Measurements from ENCODE around the gene USP10. TPM values are rescaled to one million over a fixed set of nuclear protein-coding genes. Genes with fewer than 3 reads are reported as not detected.

Gene USP10
- total RNA-seq, 1 donor from 2014 or later, result 107 TPM

DNA sequence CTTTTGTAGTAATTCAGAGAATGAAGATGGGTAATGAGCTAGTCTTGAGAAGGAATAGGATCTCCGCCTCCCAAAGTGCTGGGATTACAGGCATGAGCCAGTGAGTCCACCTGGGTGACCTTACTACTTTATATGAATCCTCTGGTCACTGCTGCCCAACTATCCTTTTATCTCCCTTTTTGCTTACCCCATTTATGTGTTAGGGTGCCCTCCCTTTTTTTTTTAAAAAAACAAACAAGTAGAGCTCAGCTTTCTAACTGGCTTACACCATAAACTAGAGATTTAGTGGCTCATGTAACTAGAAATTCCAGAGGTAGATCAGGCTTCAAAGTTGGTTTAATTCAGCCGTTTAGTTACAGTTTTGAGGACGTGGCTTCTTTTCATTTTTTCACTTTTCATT, 15.6 kb downstream of the USP10 start:
- no peak for FAIRE-seq

DNA sequence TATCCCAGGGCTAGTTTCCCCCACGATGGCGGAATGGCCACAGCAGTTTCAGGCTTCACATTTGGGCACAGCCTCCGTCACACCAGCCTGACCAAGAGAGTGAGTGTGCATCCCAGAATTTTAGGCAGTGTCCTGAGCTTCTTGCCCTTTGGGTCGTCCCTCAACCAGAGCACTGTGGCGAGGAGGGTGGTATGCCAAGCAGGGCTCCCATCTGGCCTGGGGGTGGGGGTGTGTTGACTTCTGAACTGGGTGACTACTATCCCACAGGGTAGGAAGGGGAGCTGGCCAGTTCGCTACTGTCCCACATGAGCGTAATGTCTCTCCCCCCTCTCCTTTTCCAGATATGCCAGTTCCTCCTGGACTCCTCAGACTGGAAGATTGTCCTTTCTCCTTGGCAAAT, 16.1 kb downstream of the USP10 start:
- Mint-ChIP-seq H3K4me1 (ENCODE audit: low read depth, unreplicated experiment) (peaks cover 22% of the 10 kb centered on the region), H3K9me3 (ENCODE audit: unreplicated experiment) (no peaks in the 10 kb centered on the region), H3K27ac (ENCODE audit: unreplicated experiment) (no peak overlapping the region), H3K4me3 (ENCODE audit: unreplicated experiment) (no peak overlapping the region), H3K27me3 (ENCODE audit: low read depth, unreplicated experiment) (no peaks in the 10 kb centered on the region), H3K36me3 (ENCODE audit: low read depth, unreplicated experiment) (peaks cover 4% of the 10 kb centered on the region)
- Histone ChIP-seq H3K79me2 (ENCODE audit: insufficient read depth, low read length) (peaks cover 100% of the 10 kb centered on the region), H3K27me3 (ENCODE audit: insufficient read depth, low read length) (no peaks in the 10 kb centered on the region), H3K4me1 (ENCODE audit: insufficient read depth, low read length) (peaks cover 4% of the 10 kb centered on the region), H3K9me3 (ENCODE audit: insufficient read depth, low read depth, low read length) (no peaks in the 10 kb centered on the region), H4K20me1 (ENCODE audit: insufficient read depth, low read length) (peaks cover 96% of the 10 kb centered on the region), H2AFZ (ENCODE audit: low read depth, low read length) (no peak overlapping the region), H3K27ac (ENCODE audit: low read depth, low read length) (no peak overlapping the region), H3K4me3 (ENCODE audit: insufficient read depth, low read depth, low read length) (no peak overlapping the region), H3K4me2 (ENCODE audit: low read length) (no peak overlapping the region), H3K36me3 (ENCODE audit: insufficient read depth, low read length) (peaks cover 6% of the 10 kb centered on the region), H3K9ac (ENCODE audit: low read length) (no peak overlapping the region)
- FAIRE-seq (no peak), DNase-seq (ENCODE audit: low read depth) (no peak)
- TF ChIP-seq, protein P1, sequence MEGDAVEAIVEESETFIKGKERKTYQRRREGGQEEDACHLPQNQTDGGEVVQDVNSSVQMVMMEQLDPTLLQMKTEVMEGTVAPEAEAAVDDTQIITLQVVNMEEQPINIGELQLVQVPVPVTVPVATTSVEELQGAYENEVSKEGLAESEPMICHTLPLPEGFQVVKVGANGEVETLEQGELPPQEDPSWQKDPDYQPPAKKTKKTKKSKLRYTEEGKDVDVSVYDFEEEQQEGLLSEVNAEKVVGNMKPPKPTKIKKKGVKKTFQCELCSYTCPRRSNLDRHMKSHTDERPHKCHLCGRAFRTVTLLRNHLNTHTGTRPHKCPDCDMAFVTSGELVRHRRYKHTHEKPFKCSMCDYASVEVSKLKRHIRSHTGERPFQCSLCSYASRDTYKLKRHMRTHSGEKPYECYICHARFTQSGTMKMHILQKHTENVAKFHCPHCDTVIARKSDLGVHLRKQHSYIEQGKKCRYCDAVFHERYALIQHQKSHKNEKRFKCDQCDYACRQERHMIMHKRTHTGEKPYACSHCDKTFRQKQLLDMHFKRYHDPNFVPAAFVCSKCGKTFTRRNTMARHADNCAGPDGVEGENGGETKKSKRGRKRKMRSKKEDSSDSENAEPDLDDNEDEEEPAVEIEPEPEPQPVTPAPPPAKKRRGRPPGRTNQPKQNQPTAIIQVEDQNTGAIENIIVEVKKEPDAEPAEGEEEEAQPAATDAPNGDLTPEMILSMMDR (IDR thresholded peaks at IDR 0.05; ENCODE audit: insufficient read depth, low read depth, low read length), result no peak
- TF ChIP-seq EZH2 (IDR thresholded peaks at IDR 0.05; ENCODE audit: insufficient read depth, low read length), result no peak

More for the DNA sequence above, 15.6 kb downstream of the USP10 start:
- H3K36me3 Mint-ChIP-seq (ENCODE audit: low read depth, unreplicated experiment), result peaks cover 4% of the 10 kb centered on the region
- Histone ChIP-seq H3K27ac (ENCODE audit: low read depth, low read length) (no peak overlapping the region), H3K4me2 (ENCODE audit: low read length) (no peak overlapping the region), H3K9ac (ENCODE audit: low read length) (no peak overlapping the region), H2AFZ (ENCODE audit: low read depth, low read length) (no peak overlapping the region), H4K20me1 (ENCODE audit: insufficient read depth, low read length) (peaks cover 96% of the 10 kb centered on the region), H3K4me3 (ENCODE audit: insufficient read depth, low read depth, low read length) (no peak overlapping the region), H3K4me1 (ENCODE audit: insufficient read depth, low read length) (peaks cover 4% of the 10 kb centered on the region), H3K36me3 (ENCODE audit: insufficient read depth, low read length) (peaks cover 6% of the 10 kb centered on the region), H3K9me3 (ENCODE audit: insufficient read depth, low read depth, low read length) (no peaks in the 10 kb centered on the region), H3K27me3 (ENCODE audit: insufficient read depth, low read length) (no peaks in the 10 kb centered on the region), H3K79me2 (ENCODE audit: insufficient read depth, low read length) (peaks cover 100% of the 10 kb centered on the region)
- H3K27ac Mint-ChIP-seq (ENCODE audit: unreplicated experiment), result no peak overlapping the region
- no peak for DNase-seq (ENCODE audit: low read depth)
- TF ChIP-seq, protein P1 (IDR thresholded peaks at IDR 0.05; ENCODE audit: insufficient read depth, low read depth, low read length), result no peak
- TF ChIP-seq EZH2 (IDR thresholded peaks at IDR 0.05; ENCODE audit: insufficient read depth, low read length), result no peak
- H3K4me1 Mint-ChIP-seq (ENCODE audit: low read depth, unreplicated experiment), result peaks cover 22% of the 10 kb centered on the region
- no peak overlapping the region for H3K4me3 Mint-ChIP-seq (ENCODE audit: unreplicated experiment)
- no peaks in the 10 kb centered on the region for H3K27me3 Mint-ChIP-seq (ENCODE audit: low read depth, unreplicated experiment)
- no peaks in the 10 kb centered on the region for H3K9me3 Mint-ChIP-seq (ENCODE audit: unreplicated experiment)

DNA sequence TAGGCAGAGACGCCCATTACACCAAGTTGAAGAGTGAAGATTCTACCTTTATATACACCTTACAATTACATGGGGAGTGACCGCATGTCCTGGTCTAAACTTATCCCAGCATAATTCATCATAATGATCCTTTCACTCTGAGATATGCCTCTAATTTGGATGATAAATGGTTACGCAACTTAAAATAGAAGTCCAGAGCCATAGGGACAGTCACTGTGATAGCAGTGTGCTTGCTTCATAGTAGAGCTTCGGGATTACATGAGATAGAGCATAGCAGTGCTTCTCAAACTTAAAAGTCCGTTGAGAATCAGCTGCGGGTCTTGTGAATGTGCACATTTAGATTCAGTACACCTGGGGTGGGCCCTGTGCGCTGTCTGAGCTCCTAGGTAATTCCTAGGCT, 16.9 kb downstream of the USP10 start:
- Histone ChIP-seq H3K79me2 (ENCODE audit: insufficient read depth, low read length) (peaks cover 100% of the 10 kb centered on the region), H4K20me1 (ENCODE audit: insufficient read depth, low read length) (peaks cover 96% of the 10 kb centered on the region), H3K4me2 (ENCODE audit: low read length) (no peak overlapping the region), H3K9ac (ENCODE audit: low read length) (no peak overlapping the region), H2AFZ (ENCODE audit: low read depth, low read length) (no peak overlapping the region), H3K27me3 (ENCODE audit: insufficient read depth, low read length) (no peaks in the 10 kb centered on the region), H3K9me3 (ENCODE audit: insufficient read depth, low read depth, low read length) (no peaks in the 10 kb centered on the region), H3K36me3 (ENCODE audit: insufficient read depth, low read length) (peaks cover 6% of the 10 kb centered on the region), H3K4me1 (ENCODE audit: insufficient read depth, low read length) (peaks cover 4% of the 10 kb centered on the region), H3K27ac (ENCODE audit: low read depth, low read length) (no peak overlapping the region), H3K4me3 (ENCODE audit: insufficient read depth, low read depth, low read length) (no peak overlapping the region)
- peaks cover 4% of the 10 kb centered on the region for H3K36me3 Mint-ChIP-seq (ENCODE audit: low read depth, unreplicated experiment)
- H3K9me3 Mint-ChIP-seq (ENCODE audit: unreplicated experiment), result no peaks in the 10 kb centered on the region
- no peak overlapping the region for H3K27ac Mint-ChIP-seq (ENCODE audit: unreplicated experiment)
- H3K4me1 Mint-ChIP-seq (ENCODE audit: low read depth, unreplicated experiment), result peaks cover 22% of the 10 kb centered on the region
- no peak overlapping the region for H3K4me3 Mint-ChIP-seq (ENCODE audit: unreplicated experiment)
- DNase-seq (ENCODE audit: low read depth), result no peak
- H3K27me3 Mint-ChIP-seq (ENCODE audit: low read depth, unreplicated experiment), result no peaks in the 10 kb centered on the region
- no peak for TF ChIP-seq EZH2 (IDR thresholded peaks at IDR 0.05; ENCODE audit: insufficient read depth, low read length)
- TF ChIP-seq, protein P1 (IDR thresholded peaks at IDR 0.05; ENCODE audit: insufficient read depth, low read depth, low read length), result no peak
- no peak for FAIRE-seq
